DMS79 (cell line): ENCODE results near the gene TBC1D9.

Experiments
- DNase-seq: peaks from one replicate; lab custom pipeline; 2025; lab: John Stamatoyannopoulos, UW

The TBC1D9 gene

DNA sequence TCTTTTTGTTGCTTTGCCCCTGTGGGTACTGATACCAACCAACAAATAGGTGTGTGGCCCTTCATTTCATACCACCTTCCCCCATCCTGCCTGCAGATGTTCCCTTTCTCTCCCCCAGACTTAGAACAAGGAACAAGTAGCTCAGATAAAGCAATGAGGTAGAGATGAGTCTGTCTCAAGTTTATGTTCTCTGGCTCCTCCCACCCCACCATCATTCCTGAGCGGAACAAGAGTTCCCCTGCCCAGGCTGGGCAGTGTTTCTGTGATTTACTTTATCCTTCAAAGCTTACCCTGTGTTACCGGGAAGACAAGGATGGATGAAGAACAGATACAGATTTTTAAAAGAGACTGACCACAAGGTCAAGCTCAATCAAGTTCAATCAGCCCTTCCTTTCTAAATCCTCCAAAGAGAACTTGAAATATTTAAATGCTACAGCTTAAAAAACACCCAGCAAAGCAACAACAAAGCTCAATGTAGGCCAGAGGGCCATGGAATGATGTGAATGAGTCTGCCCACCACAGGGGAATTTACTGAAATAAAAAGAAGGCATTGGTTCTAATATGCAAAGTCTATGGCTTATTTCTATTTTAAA is 107.4 kb downstream of the TBC1D9 start:
- DNase-seq = no peak

DNA sequence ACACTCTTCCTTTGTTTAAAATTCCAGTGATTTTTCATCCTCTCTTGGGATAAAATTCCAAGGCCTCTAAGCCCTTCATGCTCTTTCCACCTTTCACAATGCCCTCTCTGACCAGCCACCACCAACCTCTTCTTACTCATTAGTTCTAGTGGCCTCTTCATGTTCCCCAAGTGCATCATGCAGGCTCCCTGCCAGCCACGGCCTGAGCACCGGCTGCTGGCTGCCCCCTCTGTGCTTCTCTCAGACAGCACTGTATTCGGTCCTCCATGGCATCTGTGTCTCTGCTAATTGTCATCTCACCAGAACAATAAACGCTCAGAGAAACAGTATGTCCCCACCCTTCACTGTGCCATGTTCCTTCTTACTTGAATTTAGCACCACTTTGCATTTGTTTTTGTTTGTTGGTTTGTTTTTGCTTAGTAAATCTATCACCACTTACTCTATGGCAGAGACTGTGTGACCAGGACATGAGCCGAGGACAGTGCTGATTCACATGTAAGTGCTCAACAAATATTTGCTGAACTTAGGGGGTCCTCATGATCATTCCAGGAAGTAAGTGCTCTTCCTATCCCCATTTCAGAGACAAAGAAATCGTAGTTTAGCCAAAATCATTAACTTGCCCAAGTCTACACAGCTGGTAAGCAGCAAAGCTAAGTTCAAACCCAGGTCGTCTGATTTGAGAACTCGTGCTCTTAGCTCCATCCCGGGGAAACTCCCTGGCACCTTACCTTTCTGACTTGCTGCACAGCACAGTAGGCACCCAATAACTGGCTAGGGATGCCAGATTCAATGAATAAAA is 110.4 kb downstream of the TBC1D9 start:
- DNase-seq = peak; percentile 21

DNA sequence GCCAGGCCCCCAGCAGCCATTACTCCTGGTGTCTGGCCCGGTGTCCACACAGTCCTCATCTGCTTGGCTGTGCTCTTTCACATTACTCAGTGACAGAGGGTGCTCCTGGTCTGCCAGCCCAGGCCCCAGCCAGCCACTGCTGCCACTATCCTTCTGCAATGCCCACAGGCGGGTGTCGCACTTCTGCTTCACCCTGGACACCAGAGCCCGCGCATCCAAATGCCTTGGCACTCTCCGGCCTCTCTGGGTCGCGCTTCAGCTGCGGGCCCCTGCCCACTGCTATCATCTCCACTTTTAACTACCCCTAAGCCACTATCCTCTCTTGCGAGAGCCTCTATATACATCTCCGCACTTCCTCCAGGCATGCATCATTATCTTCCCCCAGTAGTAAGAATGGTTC is 111.0 kb downstream of the TBC1D9 start:
- no peak for DNase-seq

DNA sequence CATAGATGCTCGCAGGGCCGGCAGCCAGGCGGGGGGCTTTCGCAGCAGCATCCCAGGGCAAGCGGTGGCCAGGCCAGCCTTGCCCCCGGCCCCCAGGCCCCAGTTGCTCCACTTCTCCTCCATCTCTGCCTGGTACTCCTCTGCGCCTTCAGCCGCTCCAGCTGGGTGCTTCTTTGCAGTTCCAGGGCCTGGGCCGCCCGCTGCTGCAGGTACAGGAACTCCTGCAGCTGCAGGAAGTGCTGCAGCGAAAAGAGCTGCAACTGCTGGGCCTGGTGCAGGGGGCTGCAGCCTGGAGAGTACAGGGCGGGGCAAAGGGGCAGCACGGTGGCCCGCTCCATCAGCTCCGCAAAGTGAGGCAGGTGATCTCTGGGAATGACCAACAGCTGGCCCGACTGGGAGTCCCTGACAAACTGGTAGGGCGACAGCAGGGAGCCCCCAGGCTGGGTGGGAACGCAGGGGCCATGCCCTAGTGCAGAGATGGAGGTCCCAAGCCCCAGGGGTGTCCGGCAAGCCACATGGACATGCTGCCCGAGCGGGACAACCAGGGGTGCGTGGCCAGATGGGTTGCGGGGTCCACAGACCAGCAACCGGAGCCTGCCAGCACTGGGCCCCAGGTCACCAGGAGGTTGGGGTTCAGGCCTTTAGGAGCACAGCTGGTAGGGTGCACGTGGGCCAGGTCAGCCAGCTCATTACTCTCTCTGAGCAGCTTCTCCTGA is 111.6 kb downstream of the TBC1D9 start:
- no peak for DNase-seq

DNA sequence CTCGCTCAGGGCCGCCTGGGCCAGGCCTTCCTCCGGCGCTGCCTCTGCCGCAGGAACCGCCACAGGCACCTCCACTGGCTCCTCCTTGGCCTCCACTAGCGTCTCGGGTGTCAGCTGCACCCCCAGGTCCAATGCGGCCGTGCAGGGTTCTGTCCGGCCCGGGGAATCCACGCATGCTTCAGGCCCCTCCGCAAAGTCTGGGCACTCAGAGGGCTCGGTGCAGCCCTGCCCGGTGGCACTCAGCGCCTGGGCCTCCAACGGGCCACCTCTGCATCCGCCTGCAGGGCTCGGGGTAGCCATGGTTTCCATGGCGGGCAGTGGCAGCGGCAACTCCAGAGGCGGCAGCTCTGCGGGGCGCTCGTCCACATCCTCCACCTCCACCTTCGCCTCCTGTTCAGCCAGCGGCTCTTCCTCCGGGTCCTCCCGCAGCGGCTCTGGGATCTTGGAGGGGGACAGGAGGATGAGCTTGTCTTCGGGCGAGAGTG is 112.6 kb downstream of the TBC1D9 start:
- DNase-seq = no peak

DNA sequence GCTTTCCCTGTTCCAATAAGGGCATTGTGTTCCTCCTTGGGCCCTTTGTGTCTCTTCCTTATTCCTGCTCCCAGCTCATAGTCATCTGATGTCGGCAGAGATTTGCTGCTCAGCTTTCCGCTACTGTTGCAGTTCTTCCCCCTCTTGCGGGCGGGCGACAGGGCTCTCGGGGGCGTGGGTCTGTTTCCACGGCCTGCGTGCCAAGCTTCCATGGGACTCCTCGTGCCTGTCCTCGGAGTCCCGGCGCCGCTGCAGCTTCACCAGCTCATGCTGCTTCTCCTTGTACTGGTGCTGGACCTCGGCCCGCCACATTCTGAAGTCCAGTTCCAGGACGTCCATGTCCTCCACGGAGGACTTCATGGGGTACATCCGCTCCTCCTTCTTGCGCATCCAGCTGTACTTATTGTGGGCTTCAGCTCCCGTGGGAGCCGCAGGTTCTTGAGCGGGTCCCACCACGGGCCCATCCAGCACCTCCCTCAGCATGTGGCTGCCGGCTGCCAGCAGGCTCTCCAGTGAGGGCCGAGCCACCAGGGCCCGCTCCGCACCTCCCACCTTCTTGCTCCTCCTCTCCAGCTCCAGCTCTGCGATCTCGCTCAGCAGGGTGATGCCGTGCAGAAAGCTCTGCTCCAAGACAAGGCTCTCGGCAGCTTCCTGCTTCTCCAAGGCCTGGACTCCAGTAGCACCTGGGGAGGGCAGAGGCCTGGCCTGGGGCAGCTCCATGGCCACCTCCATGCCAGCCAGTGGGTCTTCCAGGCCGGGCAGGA is 113.3 kb downstream of the TBC1D9 start:
- no peak for DNase-seq

DNA sequence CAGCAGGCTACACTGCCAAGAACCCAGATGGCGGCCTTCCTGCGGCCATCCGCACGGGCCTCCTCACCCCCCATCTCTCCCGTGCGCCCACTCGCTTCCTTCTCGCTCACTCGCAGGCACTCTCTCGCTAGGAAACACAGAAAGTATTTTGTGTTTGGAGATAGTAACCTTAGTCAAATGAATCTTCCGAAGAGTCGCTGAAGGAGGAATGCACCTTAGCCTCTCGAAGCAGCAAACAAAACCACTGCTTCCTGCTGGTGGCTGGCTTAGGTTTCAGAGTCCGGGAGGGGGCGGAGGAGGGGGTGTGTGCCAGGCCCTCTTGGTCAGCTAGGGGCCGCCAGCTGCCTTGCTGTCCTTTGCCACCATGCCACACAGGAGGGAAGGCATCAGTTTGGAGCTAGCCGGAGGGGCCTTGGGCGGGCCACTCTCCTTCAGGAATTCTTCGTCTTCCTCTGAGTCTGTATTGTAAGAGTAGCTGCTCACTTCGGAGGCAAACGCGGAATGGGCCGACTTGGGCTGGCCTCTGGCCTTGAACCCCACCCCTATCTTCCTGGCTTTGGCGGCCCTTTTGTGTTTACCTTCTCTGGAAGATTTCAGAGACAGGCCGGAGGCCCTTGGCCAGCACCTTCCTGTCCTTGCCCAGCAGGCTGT is 114.3 kb downstream of the TBC1D9 start:
- no peak for DNase-seq

DNA sequence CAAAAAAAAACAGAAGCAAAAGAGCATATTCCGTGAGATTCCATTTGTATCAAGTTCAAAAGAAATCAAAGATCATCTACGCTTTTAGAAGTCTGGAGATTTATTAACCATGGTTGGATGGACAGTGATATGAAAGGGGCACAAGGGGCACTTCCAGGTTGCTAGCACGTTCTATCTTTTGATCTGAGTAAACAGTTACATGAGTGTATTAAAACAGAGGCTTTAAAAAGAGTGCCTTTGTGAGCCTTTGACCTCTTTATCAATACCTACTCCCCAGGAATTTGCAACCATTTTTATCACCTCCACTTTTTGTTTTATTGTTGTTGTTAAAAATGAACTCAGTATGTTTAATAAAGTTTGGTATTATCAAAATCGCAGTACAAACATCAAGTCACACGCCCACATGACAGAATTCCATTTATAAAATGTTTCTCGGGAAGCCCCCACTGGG is 115.1 kb downstream of the TBC1D9 start:
- no peak for DNase-seq

DNA sequence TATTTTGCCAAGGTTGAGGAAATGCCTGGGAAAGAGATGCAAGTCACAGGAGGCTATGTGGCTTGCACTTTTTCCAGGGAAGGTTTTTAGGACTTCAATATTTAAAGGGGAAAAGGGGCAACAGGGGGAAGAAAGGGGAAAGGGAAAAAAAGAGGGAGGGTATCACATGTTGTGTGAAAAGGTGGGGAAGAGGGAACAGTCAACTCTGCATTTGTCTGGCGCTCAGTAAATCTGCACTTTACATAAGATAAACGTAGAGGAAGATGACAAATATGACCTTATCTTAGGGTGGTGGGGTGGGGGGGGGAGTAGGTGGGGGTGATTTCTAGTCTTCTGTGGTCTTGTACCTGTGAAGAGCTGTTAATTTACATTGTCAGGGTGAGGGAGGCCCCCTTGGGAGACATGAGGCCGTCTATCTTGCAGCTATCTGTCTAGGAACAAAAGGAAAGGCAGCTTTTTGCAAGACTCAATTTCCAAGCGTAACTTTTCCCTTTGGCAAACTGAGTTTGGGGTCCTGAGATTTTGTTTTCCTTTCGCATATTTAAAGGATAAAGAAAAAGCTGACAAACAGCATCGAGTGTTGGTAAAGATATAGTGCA is 115.9 kb downstream of the TBC1D9 start:
- no peak for DNase-seq

DNA sequence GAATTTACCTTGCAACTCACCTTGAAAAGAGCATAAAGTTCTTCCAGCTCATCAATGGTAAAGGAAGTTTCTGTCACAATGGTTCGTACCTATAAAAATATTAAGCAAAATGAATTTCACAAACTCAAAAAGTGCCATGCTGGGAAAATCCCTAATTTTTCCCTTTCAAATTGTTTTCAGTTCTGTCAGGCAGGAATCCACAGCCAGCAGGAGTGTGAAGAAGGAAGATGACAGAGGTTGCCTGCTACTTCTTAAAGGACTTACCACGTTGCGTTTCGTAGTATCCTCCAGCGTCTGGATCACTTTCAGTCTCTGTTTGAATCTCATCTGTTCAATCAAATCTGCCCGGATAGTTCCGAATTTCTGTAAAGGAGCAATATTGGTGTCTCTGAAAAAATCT is 117.1 kb downstream of the TBC1D9 start:
- no peak for DNase-seq

DNA sequence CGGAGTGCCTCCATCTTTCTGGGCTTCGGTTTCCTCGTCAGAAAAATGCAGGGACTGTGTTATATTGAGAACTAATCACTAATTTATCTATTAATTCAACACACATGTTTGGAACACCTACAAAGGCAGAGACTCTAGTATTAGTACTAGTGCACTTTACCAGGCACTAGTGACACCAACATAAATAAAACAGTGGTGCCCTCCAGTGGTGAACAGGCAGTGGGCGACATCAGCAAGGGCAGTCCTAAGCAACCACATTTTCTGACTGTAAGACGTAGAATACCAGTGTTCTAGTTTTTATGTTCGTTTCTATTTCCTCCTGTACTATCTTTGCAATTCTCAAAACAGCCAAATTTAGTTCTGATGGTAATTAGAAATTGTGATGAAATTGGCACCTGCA is 118.3 kb downstream of the TBC1D9 start:
- DNase-seq = no peak

DNA sequence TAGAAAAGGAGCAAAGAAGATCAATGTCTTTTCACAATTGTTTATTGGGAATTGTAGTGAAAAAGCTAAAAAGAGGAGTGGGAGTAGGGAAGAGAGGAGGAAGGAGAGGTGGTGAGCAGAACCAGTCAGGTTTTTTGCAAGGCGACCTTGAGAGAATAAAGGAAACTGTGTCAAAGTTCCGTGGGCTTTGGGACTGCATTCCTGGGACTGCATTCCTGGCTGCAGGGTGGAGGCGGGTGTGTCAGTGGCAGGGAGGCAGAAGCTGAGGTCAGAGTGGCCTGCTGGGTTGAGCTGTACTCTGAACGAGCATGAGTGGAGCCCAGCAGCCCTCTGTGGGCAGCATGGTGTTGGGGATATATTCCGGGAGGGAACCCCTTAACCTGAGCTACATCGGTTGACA is 120.6 kb downstream of the TBC1D9 start:
- no peak for DNase-seq

DNA sequence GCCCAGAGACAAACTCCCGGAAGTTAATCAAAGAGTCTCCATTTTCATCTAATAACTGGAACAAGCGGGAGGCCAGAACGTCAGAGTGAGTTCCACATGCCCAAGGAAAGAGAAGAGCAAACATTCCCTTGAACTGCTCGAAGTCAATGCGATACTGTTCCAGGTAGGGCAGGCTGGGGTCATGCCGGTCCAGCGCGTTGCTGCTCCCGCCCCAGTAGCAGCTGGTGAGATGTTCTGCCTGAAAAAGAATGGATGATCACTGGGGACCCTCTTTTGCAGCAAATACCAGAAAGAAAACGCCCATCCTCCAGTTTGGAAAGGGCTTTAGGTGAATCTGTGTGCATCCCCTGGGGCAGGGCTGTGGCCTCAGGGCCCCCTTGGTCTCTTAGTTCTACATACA is 122.2 kb downstream of the TBC1D9 start:
- no peak for DNase-seq

DNA sequence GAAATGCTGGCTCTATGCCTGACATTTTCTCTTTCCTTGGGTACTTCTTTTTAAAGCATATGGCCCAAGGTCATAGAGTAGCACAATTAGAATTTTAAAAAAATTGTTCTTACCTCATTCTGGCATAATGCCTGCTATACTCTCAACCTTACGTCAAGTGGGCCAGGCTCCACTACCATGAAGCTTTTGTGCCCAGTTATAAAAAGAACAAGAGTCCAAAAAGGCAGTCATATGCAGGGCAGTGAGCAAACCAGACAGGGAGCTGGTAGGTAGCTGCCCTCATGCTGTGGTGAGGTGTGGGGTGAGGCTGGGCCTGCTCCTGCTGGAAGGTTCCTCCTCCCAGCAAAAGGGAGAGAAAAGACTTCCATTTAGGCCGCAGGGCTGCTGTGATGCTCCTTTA is 123.1 kb downstream of the TBC1D9 start:
- peak; percentile 31 for DNase-seq

DNA sequence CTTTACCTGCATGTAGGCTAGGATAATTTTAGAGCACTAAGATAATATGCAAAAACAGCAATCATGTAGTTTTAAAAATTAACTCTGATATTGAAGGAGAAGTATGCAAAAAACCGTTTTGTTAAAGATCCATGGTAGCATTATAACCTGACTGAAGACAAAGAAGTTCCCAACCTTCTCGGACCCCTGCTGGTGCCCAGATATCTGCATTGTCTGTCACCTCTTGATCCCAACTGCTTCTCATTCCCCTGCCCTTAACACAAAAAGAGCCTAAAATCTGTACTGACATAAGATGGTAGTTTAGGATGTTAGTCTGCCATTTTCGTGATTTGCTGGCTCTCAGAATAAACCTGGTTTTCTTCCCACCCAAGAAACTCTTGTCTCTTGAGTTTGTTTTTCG is 125.9 kb downstream of the TBC1D9 start:
- no peak for DNase-seq

DNA sequence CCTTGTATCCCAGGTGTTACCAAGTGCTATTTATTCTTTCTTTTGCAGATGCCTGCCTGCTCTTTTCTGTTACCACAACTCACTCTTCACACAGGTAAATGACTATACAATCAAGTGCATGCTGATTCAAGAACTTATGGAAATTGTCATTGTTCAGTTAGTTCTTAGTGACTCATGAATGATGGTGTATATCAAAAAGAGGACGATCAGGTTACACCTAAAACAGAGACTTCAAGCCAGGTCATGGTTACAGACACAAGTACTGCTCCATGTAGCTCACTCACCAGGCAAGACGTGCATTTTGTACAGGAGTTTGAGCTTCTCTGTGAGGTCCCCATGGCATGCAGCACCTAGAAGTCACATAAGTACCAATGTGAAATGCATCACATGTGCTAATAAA is 128.2 kb downstream of the TBC1D9 start:
- DNase-seq = no peak

DNA sequence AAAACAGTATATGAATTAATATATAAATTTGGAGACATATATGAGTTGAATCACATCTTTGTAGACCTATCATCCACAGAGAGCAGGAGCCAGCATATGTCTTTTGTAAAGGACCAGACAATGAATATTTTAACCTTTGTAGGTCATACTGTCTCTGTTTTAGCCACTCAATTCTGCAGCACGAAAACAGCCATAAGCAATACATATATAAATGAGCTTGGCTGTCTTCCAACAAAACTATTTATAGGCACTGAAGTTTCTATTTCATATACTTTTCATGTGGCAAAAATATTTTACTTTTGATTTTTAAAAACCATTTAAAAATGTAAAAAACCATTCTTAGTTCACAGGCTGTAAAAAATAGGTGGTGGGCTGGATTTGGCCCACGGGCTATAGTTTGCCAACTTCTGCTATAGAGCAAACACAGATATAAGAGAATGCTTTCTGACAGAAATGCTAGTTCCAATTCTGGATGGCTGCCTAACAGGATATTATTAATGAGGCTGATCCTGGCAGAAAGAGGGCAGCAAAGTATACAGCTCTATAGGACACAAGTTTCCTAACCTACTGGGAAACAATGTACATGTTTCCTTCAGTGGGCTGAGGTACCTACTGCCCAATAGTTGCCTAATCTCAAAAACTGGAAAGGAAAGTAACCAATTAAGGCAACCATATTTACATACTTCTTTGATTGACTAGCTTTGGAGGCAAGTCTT is 129.4 kb downstream of the TBC1D9 start:
- no peak for DNase-seq

DNA sequence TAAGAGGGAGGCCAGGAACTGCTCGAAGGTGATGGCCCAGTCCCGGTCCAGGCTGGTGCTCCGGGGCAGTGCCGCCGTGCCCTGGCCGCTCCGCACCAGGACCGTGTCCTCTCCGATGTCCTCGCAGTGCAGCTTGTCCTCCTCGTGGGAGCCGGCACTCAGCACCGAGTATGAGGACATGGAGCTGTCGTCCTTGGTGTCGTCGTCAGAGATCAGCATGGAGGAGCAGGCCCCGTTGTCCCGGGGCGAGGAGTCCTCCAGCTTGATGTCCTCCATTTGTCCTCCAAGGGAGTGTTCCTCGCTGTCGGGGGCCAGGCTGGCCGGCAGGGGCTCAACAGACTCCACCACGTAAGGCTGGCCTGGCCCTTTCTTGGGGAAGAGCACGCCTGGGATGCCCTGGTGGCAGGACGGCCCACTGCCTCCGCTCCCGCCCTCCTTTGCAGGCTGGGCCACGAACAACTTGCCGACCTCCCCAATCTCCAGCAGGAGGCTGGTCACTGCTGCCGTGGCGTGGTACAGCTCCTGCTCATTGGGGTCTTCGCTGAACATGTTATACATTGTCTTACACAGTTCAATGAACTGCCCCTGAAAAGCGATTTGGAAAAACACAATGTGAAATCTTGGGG is 133.7 kb downstream of the TBC1D9 start:
- DNase-seq = no peak

DNA sequence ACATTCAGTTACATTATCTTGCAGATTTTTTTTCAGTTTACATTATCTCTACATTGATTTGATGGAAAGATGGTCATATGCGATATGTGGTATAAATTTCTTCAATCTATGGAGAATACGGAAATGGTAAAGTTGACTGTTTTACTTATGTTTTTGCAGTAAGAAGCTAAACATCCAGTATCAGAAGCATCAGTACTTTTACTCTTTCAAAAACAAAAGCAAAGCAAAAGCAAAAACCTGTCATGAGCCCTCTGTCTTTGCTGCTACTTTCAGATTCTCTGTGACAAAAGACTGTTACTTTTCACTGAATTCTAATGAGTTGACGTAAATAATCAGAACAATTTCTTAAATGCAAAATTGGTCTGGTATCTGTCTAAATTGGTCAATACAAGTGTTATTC is 135.0 kb downstream of the TBC1D9 start:
- DNase-seq = no peak
